T-cell (primary cell): Measurements from ENCODE around the gene CNDP2. TPM values are rescaled to one million over a fixed set of nuclear protein-coding genes. Genes with fewer than 3 reads are reported as not detected.

Experiments used
- ATAC-seq, 4 experiments: fragments of 200-7000 bp in 3 of 4; fragments of 150-1000 bp in 1 of 4; cut with Tn5 transposase; replicated peaks in 1 of 4; 1 replicate in 3 of 4; 2 replicates in 1 of 4; pipeline ENCODE4 v1.10.0; 2021; ENCODE audit warnings: moderate library complexity in 3 of 4, mild to moderate bottlenecking in 2 of 4, moderate number of reproducible peaks in 1 of 4
- CTCF ChIA-PET, 2 donors: fragments of 300-600 bp; sonication (Branson Sonifier 250); formaldehyde crosslinking; loops; one replicate each; lab custom pipeline; 2022; ENCODE audit warnings: antibody characterized with exemption in 2 of 2; lab: Charles Lee
- POLR2A ChIA-PET, 2 donors: fragments of 300-600 bp; sonication (Branson Sonifier 250); formaldehyde crosslinking; loops; one replicate each; lab custom pipeline; 2022; ENCODE audit warnings: antibody characterized with exemption in 2 of 2; lab: Charles Lee
- DNase-seq, 35 experiments: peaks; one replicate each; pipeline versions ENCODE4 v3.0.0 to v3.0.0-alpha.2; 2013 to 2023
- H3K27ac ChIP-seq: one replicate; pipeline ENCODE4 v1.5.1; 2013; ENCODE audit warnings: low read length
- H3K27me3 ChIP-seq, 2 experiments: replicated peaks in 1 of 2; 1 replicate in 1 of 2; 2 replicates in 1 of 2; pipeline versions ENCODE4 v1.6.1 to v1.7.0; 2013; ENCODE audit warnings: low read length in 1 of 2, mixed read lengths in 1 of 2; ENCODE audit not compliant: control insufficient read depth in 2 of 2, insufficient read depth in 2 of 2; ENCODE audit errors: extremely low read depth in 1 of 2
- H3K36me3 ChIP-seq, 2 donors: 1 replicate in 1 of 2; 2 replicates in 1 of 2; pipeline versions ENCODE4 v1.6.1 to v1.7.0; 2013; ENCODE audit warnings: low read length in 1 of 2; ENCODE audit not compliant: control insufficient read depth in 2 of 2, insufficient read depth in 1 of 2; ENCODE audit errors: extremely low read depth in 1 of 2
- H3K4me1 ChIP-seq, 2 experiments: 1 replicate in 1 of 2; 2 replicates in 1 of 2; pipeline versions ENCODE4 v1.6.1 to v1.7.0; 2013; ENCODE audit warnings: low read length in 2 of 2, mixed read lengths in 1 of 2; ENCODE audit not compliant: insufficient read depth in 2 of 2, control insufficient read depth in 1 of 2; ENCODE audit errors: extremely low read depth in 1 of 2
- H3K4me3 ChIP-seq, 2 donors: 1 replicate in 1 of 2; 2 replicates in 1 of 2; pipeline versions ENCODE4 v1.5.1 to v1.7.0; 2013; ENCODE audit warnings: mild to moderate bottlenecking in 2 of 2, low read length in 1 of 2, moderate library complexity in 1 of 2; ENCODE audit not compliant: control insufficient read depth in 1 of 2; ENCODE audit errors: extremely low read depth in 1 of 2
- H3K9me3 ChIP-seq: 2 replicates; pipeline ENCODE4 v1.7.0; 2013
- H3K27ac Mint-ChIP-seq, 2 donors: one replicate each; pipeline ENCODE4 v1.8.0; 2020 to 2021; ENCODE audit warnings: mild to moderate bottlenecking in 2 of 2, mixed read lengths in 2 of 2
- H3K27me3 Mint-ChIP-seq, 2 donors: one replicate each; pipeline ENCODE4 v1.8.0; 2021 to 2022; ENCODE audit warnings: mixed read lengths in 2 of 2
- H3K36me3 Mint-ChIP-seq: one replicate; pipeline ENCODE4 v1.8.0; 2021; ENCODE audit warnings: mixed read lengths
- H3K4me1 Mint-ChIP-seq, 3 donors: one replicate each; pipeline ENCODE4 v1.8.0; 2020 to 2022; ENCODE audit warnings: mixed read lengths in 3 of 3, mild to moderate bottlenecking in 1 of 3
- H3K4me3 Mint-ChIP-seq, 3 donors: one replicate each; pipeline ENCODE4 v1.8.0; 2020 to 2022; ENCODE audit warnings: mild to moderate bottlenecking in 3 of 3, mixed read lengths in 3 of 3, moderate library complexity in 3 of 3
- H3K9me3 Mint-ChIP-seq, 3 donors: one replicate each; pipeline ENCODE4 v1.8.0; 2020 to 2022; ENCODE audit warnings: mixed read lengths in 3 of 3
- WGBS: methylation state at CpG from one replicate; pipeline ENCODE4 v1.1.5; 2013; ENCODE audit warnings: missing lambda C conversion rate; ENCODE audit not compliant: insufficient coverage; 5-methylcytosine and 5-hydroxymethylcytosine counted together
- total RNA-seq, 35 experiments: library from RNA in 6 of 35; stranded (reverse) in 6 of 35; fragments of 120-200 nt in 1 of 35; gene quantifications; one replicate each; pipeline versions ENCODE4 v1.2.1 to v1.2.4 and lab custom pipeline; 2013 to 2026

Gene CNDP2
- total RNA-seq, 5 donors from 2014 or later (not counting 1 experiment from before 2014, with no cell fraction given) = 113 to 150 (median 137) TPM

- H3K4me3 Mint-ChIP-seq = peak overlapping the region in 2 of 3 donors; percentile 9 to 53
- peak; percentile 15 to 38 (median 26) for ATAC-seq
These were observed 39.7 kb upstream of the CNDP2 start for GRCh38 chr18:74456349-74457042.

GRCh38 chr18:74457043-74457724 is 39.0 kb upstream of the CNDP2 start, which contains the start of gene DIPK1C:
Gene DIPK1C, minus strand, starts transcription at chr18:74457308. Its CDS starts 49 bp downstream, at chr18:74457259.
- 3% methylated on average over 76 of the region's 76 CpGs for WGBS
- Histone ChIP-seq H3K27me3 (peaks cover 2 to 41% of the 10 kb centered on the region in 2 experiments), H3K4me1 (peaks cover 5 to 9% of the 10 kb centered on the region in 2 experiments), H3K4me3 (peak within 1 kb of the TSS in 1 of 2 donors; percentile 51), H3K9me3 (no peaks in the 10 kb centered on the region), H3K27ac (no peak within 1 kb of the TSS), H3K36me3 (no peaks in the 10 kb centered on the region)
- no peaks in the 10 kb centered on the region for H3K36me3 Mint-ChIP-seq
- H3K27me3 Mint-ChIP-seq = peaks cover 23 to 56% of the 10 kb centered on the region in 2 donors
- no peaks in the 10 kb centered on the region for H3K9me3 Mint-ChIP-seq
- DNase-seq (peak in 3 of 35 experiments; percentile 10 to 19 (median 15)), ATAC-seq (peak; percentile 40 to 48 (median 46))
- CTCF ChIA-PET = interaction anchor here in 1 of 2 donors (0.6 kb wide), 1 partner anchor 72 kb away, joined by 4 read pairs; no protein-coding TSS in a partner anchor
- POLR2A ChIA-PET = interaction anchor here (0.5 to 0.6 kb wide), 2 partner anchors 49 to 54 kb away, joined by 3 to 9 read pairs; no protein-coding TSS in a partner anchor
- peaks cover 14 to 19% (median 17%) of the 10 kb centered on the region in 3 donors for H3K4me1 Mint-ChIP-seq
- H3K27ac Mint-ChIP-seq = peak within 1 kb of the TSS in 1 of 2 donors; percentile 36
- H3K4me3 Mint-ChIP-seq = peak within 1 kb of the TSS; percentile 72 to 78 (median 74)

More at GRCh38 chr18:74456349-74457042, 39.7 kb upstream of the CNDP2 start:
- DNase-seq = peak in 1 of 35 experiments; percentile 21
- no peak overlapping the region for H3K27ac ChIP-seq
- Mint-ChIP-seq H3K36me3 (no peaks in the 10 kb centered on the region), H3K9me3 (no peaks in the 10 kb centered on the region), H3K4me1 (peaks cover 14 to 19% (median 17%) of the 10 kb centered on the region in 3 donors), H3K27ac (no peak overlapping the region), H3K27me3 (peaks cover 23 to 56% of the 10 kb centered on the region in 2 donors)
- CTCF ChIA-PET = interaction anchor here in 1 of 2 donors (0.6 kb wide), 2 partner anchors 71 to 1943 kb away, joined by 4 to 6 read pairs; no protein-coding TSS in a partner anchor
- H3K4me1 ChIP-seq = peaks cover 5 to 9% of the 10 kb centered on the region in 2 experiments
- H3K4me3 ChIP-seq = peak overlapping the region in 1 of 2 donors; percentile 51
- no peaks in the 10 kb centered on the region for H3K9me3 ChIP-seq
- peaks cover 2 to 41% of the 10 kb centered on the region in 2 experiments for H3K27me3 ChIP-seq
- 1% methylated on average over 69 of the region's 69 CpGs for WGBS
- POLR2A ChIA-PET = interaction anchor here in 1 of 2 donors (0.5 kb wide), 1 partner anchor 48 kb away, joined by 9 read pairs; no protein-coding TSS in a partner anchor
- H3K36me3 ChIP-seq = no peaks in the 10 kb centered on the region

- ATAC-seq (no peak), DNase-seq (no peak)
- Histone ChIP-seq H3K27me3 (peaks cover 2 to 41% of the 10 kb centered on the region in 2 experiments), H3K27ac (no peak overlapping the region), H3K4me3 (peak overlapping the region in 1 of 2 donors; percentile 23), H3K9me3 (no peaks in the 10 kb centered on the region), H3K36me3 (no peaks in the 10 kb centered on the region), H3K4me1 (peaks cover 5 to 9% of the 10 kb centered on the region in 2 experiments)
- Mint-ChIP-seq H3K27ac (peak overlapping the region in 1 of 2 donors; percentile 36), H3K9me3 (no peaks in the 10 kb centered on the region), H3K36me3 (no peaks in the 10 kb centered on the region), H3K4me3 (peak overlapping the region; percentile 72 to 78 (median 74)), H3K4me1 (peaks cover 14 to 19% (median 17%) of the 10 kb centered on the region in 3 donors), H3K27me3 (peaks cover 23 to 56% of the 10 kb centered on the region in 2 donors)
- WGBS = 63% methylated on average over 24 of the region's 34 CpGs
- ChIA-PET CTCF (interaction anchor here in 1 of 2 donors (0.8 kb wide), 1 partner anchor 108 kb away, joined by 3 read pairs; no protein-coding TSS in a partner anchor), POLR2A (interaction anchor here in 1 of 2 donors (0.6 kb wide), 1 partner anchor 53 kb away, joined by 3 read pairs; no protein-coding TSS in a partner anchor)
These were observed 38.3 kb upstream of the CNDP2 start for GRCh38 chr18:74457725-74458421.

- Mint-ChIP-seq H3K27ac (no peak overlapping the region), H3K27me3 (peaks cover 13 to 41% of the 10 kb centered on the region in 2 donors), H3K4me3 (no peak overlapping the region), H3K4me1 (peaks cover 17 to 20% (median 19%) of the 10 kb centered on the region in 3 donors), H3K36me3 (no peaks in the 10 kb centered on the region), H3K9me3 (no peaks in the 10 kb centered on the region)
- no peaks in the 10 kb centered on the region for H3K36me3 ChIP-seq
- no peak overlapping the region for H3K27ac ChIP-seq
- ChIA-PET CTCF (no interaction called here), POLR2A (no interaction called here)
- H3K9me3 ChIP-seq = no peaks in the 10 kb centered on the region
- no peak overlapping the region for H3K4me3 ChIP-seq
- 85% methylated on average over 2 of the region's 7 CpGs for WGBS
- DNase-seq (no peak), ATAC-seq (no peak)
- peaks cover 5 to 9% of the 10 kb centered on the region in 2 experiments for H3K4me1 ChIP-seq
- H3K27me3 ChIP-seq = peaks cover 2 to 29% of the 10 kb centered on the region in 2 experiments
These were observed 36.3 kb upstream of the CNDP2 start for GRCh38 chr18:74459889-74460288.

GRCh38 chr18:74460825-74461224 is 35.3 kb upstream of the CNDP2 start:
- Histone ChIP-seq H3K36me3 (no peaks in the 10 kb centered on the region), H3K27me3 (peaks cover 2 to 25% of the 10 kb centered on the region in 2 experiments), H3K4me1 (peaks cover 5 to 9% of the 10 kb centered on the region in 2 experiments), H3K27ac (no peak overlapping the region), H3K4me3 (no peak overlapping the region), H3K9me3 (no peaks in the 10 kb centered on the region)
- Mint-ChIP-seq H3K4me1 (peaks cover 17 to 20% (median 19%) of the 10 kb centered on the region in 3 donors), H3K27me3 (peaks cover 13 to 34% of the 10 kb centered on the region in 2 donors), H3K9me3 (no peaks in the 10 kb centered on the region), H3K4me3 (no peak overlapping the region), H3K36me3 (no peaks in the 10 kb centered on the region), H3K27ac (no peak overlapping the region)
- WGBS = 85% methylated on average over 5 of the region's 7 CpGs
- CTCF ChIA-PET = no interaction called here
- DNase-seq (no peak), ATAC-seq (no peak)
- POLR2A ChIA-PET = no interaction called here
